Vagina (tissue), 2 donors: Measurements from ENCODE around the gene TMEM255B. TPM values are rescaled to one million over a fixed set of nuclear protein-coding genes. Genes with fewer than 3 reads are reported as not detected.

Experiments
- DNase-seq, 2 donors: peaks; one replicate each; pipeline ENCODE4 v3.0.0-alpha.2; 2017; ENCODE audit errors: extremely low spot score in 2 of 2
- H3K27ac ChIP-seq: fragments of 200-600 bp; sonication (generic); one replicate; pipeline ENCODE4 v1.5.1; 2019
- H3K27me3 ChIP-seq: fragments of 200-600 bp; sonication (generic); one replicate; pipeline ENCODE4 v1.5.1; 2019
- H3K36me3 ChIP-seq, 2 donors: fragments of 200-600 bp; sonication (generic); one replicate each; pipeline ENCODE4 v1.5.1; 2017 to 2019
- H3K4me1 ChIP-seq: fragments of 200-600 bp; sonication (generic); one replicate; pipeline ENCODE4 v1.5.1; 2019
- H3K4me3 ChIP-seq, 2 donors: fragments of 200-600 bp; sonication (generic); 1 replicate in 1 of 2; 2 replicates in 1 of 2; pipeline ENCODE4 v1.5.1; 2016 to 2019
- H3K9me3 ChIP-seq: fragments of 200-600 bp; sonication (generic); one replicate; pipeline ENCODE4 v1.5.1; 2019
- CTCF ChIP-seq, 3 experiments: fragments of 450-650 bp in 2 of 3; fragments of 200-600 bp in 1 of 3; sonication (generic) in 1 of 3; IDR thresholded peaks; one replicate each; pipeline ENCODE4 v1.5.1; 2017 to 2019; ENCODE audit warnings: antibody characterized with exemption in 3 of 3, mild to moderate bottlenecking in 2 of 3, moderate library complexity in 2 of 3
- POLR2A ChIP-seq, 2 donors: fragments of 450-650 bp; IDR thresholded peaks; one replicate each; pipeline ENCODE4 v1.6.1; 2017; ENCODE audit warnings: antibody characterized with exemption in 2 of 2, mild to moderate bottlenecking in 2 of 2, moderate library complexity in 2 of 2
- POLR2AphosphoS5 ChIP-seq, 2 donors: sonication (generic); formaldehyde crosslinking; IDR thresholded peaks; one replicate each; pipeline ENCODE4 v1.9.0; 2017; ENCODE audit warnings: antibody characterized with exemption in 2 of 2, mild to moderate bottlenecking in 2 of 2, low read depth in 1 of 2; ENCODE audit not compliant: insufficient read depth in 1 of 2
- intact Hi-C: fragments of 100-400 bp; cut with DNase I; formaldehyde crosslinking; loops from one replicate; pipeline ENCODE4 v1.15.1; 2023
- total RNA-seq: library from RNA; depleted of rRNA; stranded (reverse); fragments of >200 nt; gene quantifications from one replicate; pipeline ENCODE4 v1.2.3, GENCODE V29; 2016

Gene TMEM255B
- total RNA-seq, 1 donor from 2014 or later = 6.4 TPM

DNA sequence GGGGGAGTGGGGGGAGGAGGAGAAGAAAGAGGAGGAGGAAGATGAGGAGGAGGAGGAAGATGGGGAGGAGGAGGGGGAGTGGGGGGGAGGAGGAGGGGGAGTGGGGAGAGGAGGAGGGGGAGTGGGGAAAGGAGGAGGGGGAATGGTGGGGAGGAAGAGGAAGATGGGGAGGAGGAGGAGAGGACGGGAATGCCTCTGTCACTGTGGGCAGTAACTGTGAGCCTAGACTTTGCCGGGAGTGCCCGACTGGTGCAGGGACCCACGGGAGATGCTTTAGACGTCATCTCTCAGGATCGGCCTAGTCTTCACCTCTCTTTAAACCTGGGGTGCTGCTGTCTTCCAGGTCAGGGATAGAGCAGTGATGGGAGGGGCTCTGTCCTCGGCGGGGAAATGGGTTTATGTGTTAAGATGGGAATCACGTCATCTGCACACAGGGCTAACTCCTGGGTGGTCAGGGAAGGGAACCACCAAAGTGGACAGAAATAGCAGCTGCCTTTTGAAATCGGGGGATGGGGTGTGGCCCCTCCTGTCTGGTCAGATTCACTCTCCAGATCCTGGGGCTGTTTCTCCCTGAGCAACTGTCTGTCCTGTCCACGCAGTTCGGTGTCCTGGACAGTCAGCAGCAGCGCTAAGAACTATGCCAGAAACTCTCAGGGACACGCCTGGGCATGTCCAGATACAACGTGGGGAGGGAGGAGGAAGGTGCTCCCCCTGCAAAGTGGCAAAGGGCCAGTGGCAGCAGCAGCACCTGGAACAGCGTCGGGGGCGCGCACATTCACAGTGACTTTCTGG lies 77.9 kb downstream of the TMEM255B start:
- Histone ChIP-seq H3K4me1 (peaks cover 64% of the 10 kb centered on the region), H3K36me3 (peaks cover 0 to 31% of the 10 kb centered on the region in 2 donors), H3K9me3 (no peaks in the 10 kb centered on the region), H3K27ac (peak overlapping the region; percentile 91), H3K27me3 (no peaks in the 10 kb centered on the region), H3K4me3 (no peak overlapping the region)
- intact Hi-C loops = no loop called here
- no peak for DNase-seq
- TF ChIP-seq POLR2AphosphoS5 (IDR thresholded peaks at IDR 0.05; ENCODE audit: insufficient read depth in 1 of 2, low read depth in 1 of 2) (peak in 1 of 2 donors; percentile 11), CTCF (IDR thresholded peaks at IDR 0.05) (no peak)

DNA sequence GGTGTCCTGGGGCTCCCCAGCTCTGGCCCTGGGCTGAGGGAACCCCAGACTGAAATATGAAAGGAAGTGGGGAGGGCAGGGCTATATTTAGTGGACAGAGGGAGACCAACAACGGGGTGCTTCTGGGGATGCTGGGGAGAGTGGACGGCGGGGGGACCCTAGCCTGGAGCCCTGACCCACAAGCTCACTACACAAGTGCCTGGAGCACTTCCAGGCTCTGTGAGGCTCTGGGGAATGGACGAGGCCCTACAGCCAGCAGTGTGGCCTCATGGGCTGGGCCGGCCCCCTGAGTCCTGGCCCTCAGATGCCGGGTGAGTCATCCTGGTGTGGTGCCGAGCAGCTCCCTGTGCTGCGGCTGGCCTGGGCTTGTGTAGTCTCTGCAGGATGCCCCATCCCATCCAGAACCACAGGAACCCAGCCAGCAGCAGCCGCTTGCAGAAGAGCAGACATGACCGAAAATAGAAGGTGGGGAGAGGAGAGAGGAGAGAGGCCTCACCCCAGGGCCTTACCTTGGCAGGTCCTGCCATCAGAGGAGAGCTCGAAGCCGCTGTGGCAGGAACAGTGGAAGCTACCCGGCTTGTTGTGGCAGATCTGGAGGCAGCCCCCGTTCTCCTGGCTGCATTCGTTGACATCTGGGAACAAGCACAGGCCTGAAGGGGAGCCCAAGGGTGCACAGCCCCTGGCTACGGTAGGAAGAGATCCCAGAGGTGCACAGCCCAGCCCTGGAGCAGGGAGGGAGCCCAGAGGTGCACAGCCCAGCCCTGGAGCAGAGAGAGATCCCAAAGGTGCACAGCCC lies 78.7 kb downstream of the TMEM255B start:
- peak overlapping the region; percentile 91 for H3K27ac ChIP-seq
- H3K36me3 ChIP-seq = peaks cover 0 to 29% of the 10 kb centered on the region in 2 donors
- no peaks in the 10 kb centered on the region for H3K27me3 ChIP-seq
- intact Hi-C loops = no loop called here
- H3K4me3 ChIP-seq = peak overlapping the region; percentile 9 to 40
- H3K9me3 ChIP-seq = no peaks in the 10 kb centered on the region
- TF ChIP-seq POLR2A (IDR thresholded peaks at IDR 0.05) = no peak
- peak; percentile 79 to 87 for TF ChIP-seq POLR2AphosphoS5 (IDR thresholded peaks at IDR 0.05; ENCODE audit: insufficient read depth in 1 of 2, low read depth in 1 of 2)
- peak in 1 of 2 donors; percentile 98 for DNase-seq
- H3K4me1 ChIP-seq = peaks cover 72% of the 10 kb centered on the region

DNA sequence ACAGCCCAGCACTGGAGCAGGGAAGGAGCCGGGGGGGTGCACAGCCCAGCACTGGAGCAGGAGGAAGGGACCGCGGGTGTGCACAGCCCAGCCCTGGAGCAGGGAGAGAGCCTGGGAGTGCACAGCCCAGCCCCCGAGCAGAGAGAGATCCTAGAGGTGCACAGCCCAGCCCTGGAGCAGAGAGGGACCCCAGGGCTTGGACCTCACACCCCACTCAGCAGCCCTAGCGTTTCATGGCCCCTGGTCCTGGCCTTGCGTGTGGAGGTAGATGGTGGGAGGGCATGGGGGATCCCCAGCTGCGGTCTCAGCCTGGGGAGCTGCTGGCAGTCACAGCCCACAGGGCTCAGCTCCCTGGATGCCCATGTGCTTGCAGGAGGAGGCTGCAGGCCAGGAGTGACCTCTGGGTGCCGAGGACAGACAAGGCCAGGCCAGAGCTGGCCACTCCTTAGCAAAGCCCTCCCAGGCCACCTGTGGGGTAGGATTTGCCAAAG lies 79.7 kb downstream of the TMEM255B start:
- H3K9me3 ChIP-seq = no peaks in the 10 kb centered on the region
- no peaks in the 10 kb centered on the region for H3K27me3 ChIP-seq
- H3K4me3 ChIP-seq = peak overlapping the region; percentile 9 to 40
- peaks cover 80% of the 10 kb centered on the region for H3K4me1 ChIP-seq
- TF ChIP-seq POLR2A (IDR thresholded peaks at IDR 0.05) (no peak), CTCF (IDR thresholded peaks at IDR 0.05) (no peak), POLR2AphosphoS5 (IDR thresholded peaks at IDR 0.05; ENCODE audit: insufficient read depth in 1 of 2, low read depth in 1 of 2) (no peak)
- peaks cover 0 to 24% of the 10 kb centered on the region in 2 donors for H3K36me3 ChIP-seq
- no peak for DNase-seq
- intact Hi-C loops = no loop called here
- H3K27ac ChIP-seq = peak overlapping the region; percentile 91

DNA sequence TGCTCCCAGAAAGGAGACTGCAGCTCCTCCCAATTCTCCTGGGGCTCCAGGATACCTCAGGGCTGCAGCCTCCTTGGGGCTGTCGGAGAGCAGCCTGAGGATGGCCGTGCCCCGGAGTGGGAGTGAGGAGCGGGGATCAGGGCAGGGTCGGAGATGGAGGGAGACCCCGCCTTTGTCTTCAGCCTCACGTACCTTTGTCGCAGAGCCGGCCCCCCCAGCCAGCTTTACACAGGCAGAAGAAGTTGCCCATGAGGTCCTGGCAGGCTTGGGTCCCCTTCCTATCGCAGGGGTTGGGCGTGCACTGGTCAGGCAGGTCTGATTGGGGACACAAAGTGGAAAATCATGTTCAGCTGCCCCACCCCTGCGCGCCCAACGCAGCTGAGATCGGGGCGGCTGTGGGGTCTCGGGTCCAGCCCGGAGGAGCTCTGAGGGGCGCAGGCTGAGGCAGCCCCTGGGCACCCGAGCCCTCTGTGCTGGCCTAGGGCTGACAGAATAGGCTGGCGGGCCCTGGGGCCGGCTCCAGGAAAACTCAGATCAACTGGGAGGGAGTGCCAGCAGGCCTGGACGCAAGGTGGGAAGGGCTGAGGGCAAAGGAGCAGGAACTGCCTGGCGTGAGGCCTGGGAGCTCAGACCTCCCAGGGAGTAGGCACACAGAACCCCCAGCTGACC lies 80.6 kb downstream of the TMEM255B start:
- DNase-seq = no peak
- Histone ChIP-seq H3K36me3 (peaks cover 0 to 15% of the 10 kb centered on the region in 2 donors), H3K4me3 (peak overlapping the region in 1 of 2 donors; percentile 40), H3K4me1 (peaks cover 86% of the 10 kb centered on the region), H3K27me3 (no peaks in the 10 kb centered on the region), H3K9me3 (no peaks in the 10 kb centered on the region), H3K27ac (peak overlapping the region; percentile 91)
- TF ChIP-seq POLR2A (IDR thresholded peaks at IDR 0.05) (no peak), CTCF (IDR thresholded peaks at IDR 0.05) (no peak), POLR2AphosphoS5 (IDR thresholded peaks at IDR 0.05; ENCODE audit: insufficient read depth in 1 of 2, low read depth in 1 of 2) (no peak)
- intact Hi-C loops = no loop called here
